ENCODE results near the gene PMP22.
"Not testable (repeated sequence)": the region's sequence is repeated elsewhere in the genome, so short reads cannot be mapped to it uniquely, and the experiment has no call there.

PMP22 gene

DNA sequence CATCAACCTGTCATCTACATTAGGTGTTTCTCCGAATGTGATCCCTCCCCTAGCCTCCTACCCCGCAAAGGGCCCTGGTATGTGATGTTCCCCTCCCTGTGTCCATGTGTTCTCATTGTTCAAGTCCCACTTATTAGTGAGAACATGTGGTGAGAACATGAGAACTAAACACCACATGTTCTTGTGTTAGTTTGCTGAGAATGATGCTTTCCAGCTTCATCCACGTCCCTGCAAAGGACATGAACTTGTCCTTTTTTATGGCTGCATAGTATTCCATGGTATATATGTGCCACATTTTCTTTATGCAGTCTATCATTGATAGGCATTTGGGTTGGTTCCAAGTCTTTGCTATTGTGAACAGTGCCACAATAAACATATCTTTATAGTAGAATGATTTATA is 43.3 kb downstream of the PMP22 start:
- H3K27ac ChIP-seq (ENCODE audit: insufficient read depth, low read length, poor library complexity, severe bottlenecking); H3K36me3 ChIP-seq (ENCODE audit: control insufficient read depth, insufficient read depth, low read length); DNase-seq; H3K4me3 ChIP-seq (ENCODE audit: insufficient read depth, low read depth, low read length, poor library complexity, severe bottlenecking); H3K27me3 ChIP-seq (replicated peaks; ENCODE audit: control insufficient read depth, insufficient read depth, low read length, poor library complexity, severe bottlenecking); H3K9me3 ChIP-seq (ENCODE audit: control insufficient read depth, low read length); H3K4me1 ChIP-seq (ENCODE audit: control insufficient read depth, insufficient read depth, low read length, poor library complexity, severe bottlenecking): not testable (repeated sequence)

GRCh38 chr17:15220785-15221184 is 44.3 kb downstream of the PMP22 start:
- no peaks in the 10 kb centered on the region for H3K27me3 ChIP-seq (replicated peaks; ENCODE audit: control insufficient read depth, insufficient read depth, low read length, poor library complexity, severe bottlenecking)
- H3K36me3 ChIP-seq (ENCODE audit: control insufficient read depth, insufficient read depth, low read length), result no peaks in the 10 kb centered on the region
- no peak overlapping the region for H3K27ac ChIP-seq (ENCODE audit: insufficient read depth, low read length, poor library complexity, severe bottlenecking)
- H3K4me3 ChIP-seq (ENCODE audit: insufficient read depth, low read depth, low read length, poor library complexity, severe bottlenecking), result no peak overlapping the region
- no peaks in the 10 kb centered on the region for H3K4me1 ChIP-seq (ENCODE audit: control insufficient read depth, insufficient read depth, low read length, poor library complexity, severe bottlenecking)
- no peak for DNase-seq
- no peaks in the 10 kb centered on the region for H3K9me3 ChIP-seq (ENCODE audit: control insufficient read depth, low read length)

GRCh38 chr17:15216481-15216880 is 48.6 kb downstream of the PMP22 start:
- no peak for DNase-seq
- Histone ChIP-seq H3K36me3 (ENCODE audit: control insufficient read depth, insufficient read depth, low read length) (no peaks in the 10 kb centered on the region), H3K9me3 (ENCODE audit: control insufficient read depth, low read length) (no peaks in the 10 kb centered on the region), H3K27me3 (replicated peaks; ENCODE audit: control insufficient read depth, insufficient read depth, low read length, poor library complexity, severe bottlenecking) (no peaks in the 10 kb centered on the region), H3K27ac (ENCODE audit: insufficient read depth, low read length, poor library complexity, severe bottlenecking) (no peak overlapping the region), H3K4me1 (ENCODE audit: control insufficient read depth, insufficient read depth, low read length, poor library complexity, severe bottlenecking) (no peaks in the 10 kb centered on the region), H3K4me3 (ENCODE audit: insufficient read depth, low read depth, low read length, poor library complexity, severe bottlenecking) (no peak overlapping the region)

DNA sequence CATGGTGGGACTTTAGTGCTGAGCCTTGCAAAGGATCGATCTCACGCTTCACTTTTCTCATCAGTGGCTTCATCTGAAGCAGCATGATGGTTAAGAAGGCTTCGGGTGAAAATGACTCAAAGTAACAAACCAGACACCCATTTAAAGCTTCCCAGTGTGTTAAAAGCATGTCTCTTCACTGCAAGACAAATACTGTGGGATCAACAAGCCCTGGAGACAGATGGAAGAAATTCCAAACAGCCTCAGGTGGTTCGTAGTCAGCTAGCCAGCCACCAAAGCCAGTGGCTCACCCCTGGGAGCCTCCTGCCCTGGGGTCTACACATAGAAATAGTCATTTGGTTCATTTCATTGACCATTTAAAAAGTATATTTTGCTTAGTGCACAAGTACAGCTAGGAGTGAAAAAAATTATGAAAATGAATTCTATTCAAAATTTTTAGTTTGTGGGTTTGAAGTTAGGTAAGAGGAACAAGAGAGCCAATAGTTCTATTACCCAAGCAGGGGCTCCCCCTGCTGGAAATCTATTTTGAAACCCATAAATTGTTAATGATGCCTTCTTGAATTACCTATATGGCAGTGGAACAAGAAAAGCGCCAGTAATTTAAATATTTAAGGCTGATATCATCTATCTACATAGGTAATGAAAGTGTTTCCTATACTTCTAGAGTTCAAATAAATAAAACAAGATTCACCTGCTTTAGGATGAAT is 51.6 kb downstream of the PMP22 start:
- H3K4me3 ChIP-seq (ENCODE audit: insufficient read depth, low read depth, low read length, poor library complexity, severe bottlenecking), result no peak overlapping the region
- H3K9me3 ChIP-seq (ENCODE audit: control insufficient read depth, low read length), result no peaks in the 10 kb centered on the region
- no peak for DNase-seq
- H3K36me3 ChIP-seq (ENCODE audit: control insufficient read depth, insufficient read depth, low read length), result no peaks in the 10 kb centered on the region
- no peaks in the 10 kb centered on the region for H3K4me1 ChIP-seq (ENCODE audit: control insufficient read depth, insufficient read depth, low read length, poor library complexity, severe bottlenecking)
- H3K27me3 ChIP-seq (replicated peaks; ENCODE audit: control insufficient read depth, insufficient read depth, low read length, poor library complexity, severe bottlenecking), result no peaks in the 10 kb centered on the region
- no peak overlapping the region for H3K27ac ChIP-seq (ENCODE audit: insufficient read depth, low read length, poor library complexity, severe bottlenecking)

DNA sequence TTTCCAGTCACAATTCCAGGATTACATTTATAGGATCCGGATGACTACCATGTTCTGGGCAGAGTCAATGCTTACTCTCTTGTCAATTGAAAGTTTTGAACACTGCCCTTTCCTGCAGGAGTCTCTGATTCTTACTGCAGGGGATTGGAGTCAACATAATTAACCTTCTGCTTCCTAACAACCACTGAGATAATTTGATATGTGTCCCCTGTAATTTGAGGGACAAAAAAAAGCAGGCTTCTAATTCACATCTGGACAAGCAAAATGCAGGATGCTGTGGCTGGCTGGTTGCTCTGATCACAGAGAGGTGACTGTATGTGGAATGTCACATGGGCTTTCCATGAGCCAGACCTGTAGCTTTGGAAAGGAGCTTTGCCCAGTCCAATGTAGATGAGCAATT is 54.9 kb downstream of the PMP22 start:
- Histone ChIP-seq H3K36me3 (ENCODE audit: control insufficient read depth, insufficient read depth, low read length) (no peaks in the 10 kb centered on the region), H3K27ac (ENCODE audit: insufficient read depth, low read length, poor library complexity, severe bottlenecking) (no peak overlapping the region), H3K27me3 (replicated peaks; ENCODE audit: control insufficient read depth, insufficient read depth, low read length, poor library complexity, severe bottlenecking) (no peaks in the 10 kb centered on the region), H3K9me3 (ENCODE audit: control insufficient read depth, low read length) (no peaks in the 10 kb centered on the region), H3K4me3 (ENCODE audit: insufficient read depth, low read depth, low read length, poor library complexity, severe bottlenecking) (no peak overlapping the region), H3K4me1 (ENCODE audit: control insufficient read depth, insufficient read depth, low read length, poor library complexity, severe bottlenecking) (no peaks in the 10 kb centered on the region)
- no peak for DNase-seq

GRCh38 chr17:15203062-15203461 is 62.1 kb downstream of the PMP22 start:
- not testable (repeated sequence) for H3K4me1 ChIP-seq (ENCODE audit: control insufficient read depth, insufficient read depth, low read length, poor library complexity, severe bottlenecking); H3K4me3 ChIP-seq (ENCODE audit: insufficient read depth, low read depth, low read length, poor library complexity, severe bottlenecking)

GRCh38 chr17:15200574-15200973 is 64.6 kb downstream of the PMP22 start:
- H3K9me3 ChIP-seq (ENCODE audit: control insufficient read depth, low read length); H3K4me1 ChIP-seq (ENCODE audit: control insufficient read depth, insufficient read depth, low read length, poor library complexity, severe bottlenecking); H3K4me3 ChIP-seq (ENCODE audit: insufficient read depth, low read depth, low read length, poor library complexity, severe bottlenecking); DNase-seq; H3K36me3 ChIP-seq (ENCODE audit: control insufficient read depth, insufficient read depth, low read length); H3K27ac ChIP-seq (ENCODE audit: insufficient read depth, low read length, poor library complexity, severe bottlenecking); H3K27me3 ChIP-seq (replicated peaks; ENCODE audit: control insufficient read depth, insufficient read depth, low read length, poor library complexity, severe bottlenecking): not testable (repeated sequence)

More at GRCh38 chr17:15203062-15203461, 62.1 kb downstream of the PMP22 start:
- not testable (repeated sequence) for H3K27me3 ChIP-seq (replicated peaks; ENCODE audit: control insufficient read depth, insufficient read depth, low read length, poor library complexity, severe bottlenecking); H3K9me3 ChIP-seq (ENCODE audit: control insufficient read depth, low read length); DNase-seq; H3K27ac ChIP-seq (ENCODE audit: insufficient read depth, low read length, poor library complexity, severe bottlenecking); H3K36me3 ChIP-seq (ENCODE audit: control insufficient read depth, insufficient read depth, low read length)

GRCh38 chr17:15197229-15197628 is 67.9 kb downstream of the PMP22 start:
- Histone ChIP-seq H3K27ac (ENCODE audit: insufficient read depth, low read length, poor library complexity, severe bottlenecking) (no peak overlapping the region), H3K9me3 (ENCODE audit: control insufficient read depth, low read length) (no peaks in the 10 kb centered on the region), H3K27me3 (replicated peaks; ENCODE audit: control insufficient read depth, insufficient read depth, low read length, poor library complexity, severe bottlenecking) (no peaks in the 10 kb centered on the region), H3K4me1 (ENCODE audit: control insufficient read depth, insufficient read depth, low read length, poor library complexity, severe bottlenecking) (no peaks in the 10 kb centered on the region), H3K4me3 (ENCODE audit: insufficient read depth, low read depth, low read length, poor library complexity, severe bottlenecking) (no peak overlapping the region), H3K36me3 (ENCODE audit: control insufficient read depth, insufficient read depth, low read length) (no peaks in the 10 kb centered on the region)
- no peak for DNase-seq

DNA sequence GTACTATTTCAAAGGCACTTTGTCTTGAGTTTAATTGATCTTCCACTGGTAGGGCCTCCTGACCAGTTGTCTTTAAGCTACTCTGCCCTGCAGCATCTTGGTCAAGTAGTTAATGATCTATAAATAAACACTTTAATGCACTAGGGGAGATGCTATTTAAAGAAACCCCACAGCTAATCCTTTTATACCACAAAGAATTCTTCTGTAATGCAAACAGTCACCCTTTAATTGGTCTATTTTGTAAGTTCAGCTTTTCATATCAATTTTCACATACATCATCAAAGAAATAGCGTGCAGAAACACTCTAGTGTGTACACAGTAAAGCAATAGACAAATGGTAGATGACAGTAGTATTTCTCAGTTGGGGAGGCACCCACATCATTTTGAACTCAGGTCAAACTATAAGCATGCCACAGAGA is 70.3 kb downstream of the PMP22 start:
- H3K4me3 ChIP-seq (ENCODE audit: insufficient read depth, low read depth, low read length, poor library complexity, severe bottlenecking), result no peak overlapping the region

DNA sequence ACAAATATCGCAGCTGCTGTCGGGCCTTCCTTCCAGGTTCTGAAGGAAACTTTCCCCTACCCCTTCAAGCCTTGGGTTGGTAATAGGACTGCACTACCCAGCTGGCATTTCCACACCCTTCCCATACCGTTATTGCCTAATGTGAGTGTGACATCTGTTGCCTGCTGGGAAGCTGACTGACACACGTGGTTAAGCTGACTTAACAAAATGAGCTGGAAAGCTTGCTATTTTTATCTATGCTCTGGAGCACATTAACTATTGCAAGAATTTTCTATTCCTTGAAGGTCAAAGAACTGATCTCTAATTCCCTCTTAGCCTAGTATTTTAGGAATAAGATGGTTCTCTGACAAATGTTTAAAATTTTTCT is 79.5 kb downstream of the PMP22 start:
- Histone ChIP-seq H3K27ac (ENCODE audit: insufficient read depth, low read length, poor library complexity, severe bottlenecking) (no peak overlapping the region), H3K4me3 (ENCODE audit: insufficient read depth, low read depth, low read length, poor library complexity, severe bottlenecking) (no peak overlapping the region), H3K9me3 (ENCODE audit: control insufficient read depth, low read length) (no peaks in the 10 kb centered on the region), H3K36me3 (ENCODE audit: control insufficient read depth, insufficient read depth, low read length) (no peaks in the 10 kb centered on the region), H3K4me1 (ENCODE audit: control insufficient read depth, insufficient read depth, low read length, poor library complexity, severe bottlenecking) (no peaks in the 10 kb centered on the region), H3K27me3 (replicated peaks; ENCODE audit: control insufficient read depth, insufficient read depth, low read length, poor library complexity, severe bottlenecking) (no peaks in the 10 kb centered on the region)
- no peak for DNase-seq

More for the DNA sequence above, 70.3 kb downstream of the PMP22 start:
- no peak overlapping the region for H3K27ac ChIP-seq (ENCODE audit: insufficient read depth, low read length, poor library complexity, severe bottlenecking)
- H3K27me3 ChIP-seq (replicated peaks; ENCODE audit: control insufficient read depth, insufficient read depth, low read length, poor library complexity, severe bottlenecking), result no peaks in the 10 kb centered on the region
- no peak for DNase-seq
- no peaks in the 10 kb centered on the region for H3K36me3 ChIP-seq (ENCODE audit: control insufficient read depth, insufficient read depth, low read length)
- H3K9me3 ChIP-seq (ENCODE audit: control insufficient read depth, low read length), result no peaks in the 10 kb centered on the region
- H3K4me1 ChIP-seq (ENCODE audit: control insufficient read depth, insufficient read depth, low read length, poor library complexity, severe bottlenecking), result no peaks in the 10 kb centered on the region
